SW480 (cell line): ENCODE results near the gene ACOXL.

ENCODE experiments used
- DNase-seq: peaks from one replicate; pipeline ENCODE4 v3.0.0-alpha.2; 2016; ENCODE audit warnings: low spot score

The ACOXL gene

DNA sequence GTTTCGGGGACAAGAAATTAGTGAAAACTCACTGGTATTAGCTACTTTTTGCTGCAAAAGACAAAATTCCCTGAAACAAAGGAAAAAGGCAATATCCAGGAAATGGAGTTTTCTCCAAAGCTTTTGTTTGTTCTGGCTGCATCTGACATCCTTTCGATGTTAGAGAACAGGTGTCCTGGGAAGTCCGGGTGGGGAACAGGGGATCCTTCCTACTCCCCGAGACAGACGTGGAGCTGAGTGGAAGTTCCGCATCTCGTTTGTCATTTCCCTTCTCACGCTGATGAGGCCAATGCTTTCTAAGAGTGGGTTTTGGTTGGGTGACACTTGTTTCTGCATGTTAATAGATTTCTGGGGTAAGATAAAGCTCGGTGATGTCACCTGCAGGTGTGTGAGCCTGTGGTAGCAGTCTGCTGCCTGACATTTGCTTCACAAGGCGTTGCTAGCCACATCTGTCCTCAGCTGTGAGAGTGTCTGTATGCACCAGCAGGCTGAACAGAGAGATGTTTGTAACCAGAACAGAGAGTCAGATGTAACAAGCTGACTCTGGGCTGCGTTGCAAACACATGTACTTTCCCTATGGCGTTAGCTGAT, 125.9 kb downstream of the ACOXL start:
- no peak for DNase-seq

DNA sequence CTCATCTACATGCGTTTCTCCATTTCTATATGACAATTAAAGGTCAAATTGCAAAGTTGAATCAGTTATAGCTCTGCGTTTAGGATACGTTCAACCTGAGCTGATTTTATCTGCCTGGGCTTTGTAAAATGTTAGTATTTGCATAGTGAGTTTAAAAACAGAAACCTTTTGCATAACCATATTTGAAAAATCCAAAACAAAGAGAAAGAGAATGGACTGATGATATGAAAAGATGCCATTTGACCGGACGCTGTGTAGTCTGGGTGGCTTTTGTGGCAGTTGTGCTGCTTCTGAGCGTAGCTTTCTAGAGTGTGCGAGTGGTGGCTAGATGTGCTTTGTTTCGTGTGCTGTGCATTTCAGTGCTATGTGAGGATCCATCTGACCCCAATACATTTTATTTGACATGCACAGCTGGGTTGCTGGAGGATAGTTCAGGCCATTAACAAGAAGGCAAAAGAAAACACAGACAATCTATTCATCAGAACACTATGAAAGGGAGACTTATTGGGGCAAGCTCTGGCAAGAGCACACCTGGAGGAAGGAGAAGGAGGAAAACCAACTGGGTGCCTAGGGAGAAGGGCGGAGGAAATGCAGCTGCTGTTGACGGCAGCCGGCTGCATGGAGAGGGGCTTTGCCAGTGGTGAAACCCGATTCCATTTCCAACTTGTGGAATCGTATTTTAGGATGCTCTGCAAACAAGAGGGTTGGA, 126.8 kb downstream of the ACOXL start:
- no peak for DNase-seq

DNA sequence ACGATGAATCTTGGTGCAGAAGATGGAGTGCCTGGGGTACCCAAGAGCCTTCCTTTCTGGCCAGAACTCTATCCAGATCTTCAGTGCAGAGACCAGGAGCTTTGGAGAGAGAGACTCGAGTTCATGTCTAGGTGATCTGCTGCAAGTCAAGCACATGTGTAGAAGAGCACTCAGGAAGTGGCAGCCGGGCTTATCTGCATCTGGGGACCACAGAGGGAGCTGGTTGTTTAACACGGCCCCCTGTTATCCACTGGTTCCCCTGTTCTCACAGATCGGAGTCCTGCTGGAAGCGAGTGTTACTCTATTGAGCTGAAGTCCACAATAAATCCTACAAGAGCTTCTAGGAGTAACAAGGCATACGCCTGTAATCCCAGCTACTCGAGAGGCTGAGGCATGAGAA, 128.3 kb downstream of the ACOXL start:
- DNase-seq: no peak

GRCh38 chr2:110861616-110862260, 129.4 kb downstream of the ACOXL start:
- no peak for DNase-seq

GRCh38 chr2:110863726-110864125, 131.4 kb downstream of the ACOXL start:
- no peak for DNase-seq

DNA sequence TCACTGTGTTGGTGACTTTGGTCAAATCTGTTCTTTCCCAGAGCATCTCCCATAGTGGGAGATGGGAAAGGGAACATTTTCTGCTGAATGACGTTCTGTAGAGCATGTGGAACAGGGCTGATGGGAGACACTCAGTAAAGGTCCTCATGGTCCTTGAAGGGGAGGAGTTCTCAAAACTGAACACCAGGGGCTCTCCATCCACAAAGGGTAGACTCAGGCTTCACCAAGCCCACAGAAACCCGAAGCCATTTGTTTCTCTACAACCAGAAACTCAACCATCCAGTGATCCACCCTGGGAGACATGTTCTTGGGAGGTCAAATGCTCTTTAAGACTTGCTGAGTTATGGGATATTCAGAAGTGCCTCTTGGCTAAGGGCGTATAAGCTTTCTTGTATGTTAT, 131.8 kb downstream of the ACOXL start:
- DNase-seq: no peak

- DNase-seq: no peak
Measured at GRCh38 chr2:110864731-110865130, 132.4 kb downstream of the ACOXL start.

GRCh38 chr2:110865188-110865587, 132.8 kb downstream of the ACOXL start:
- no peak for DNase-seq

DNA sequence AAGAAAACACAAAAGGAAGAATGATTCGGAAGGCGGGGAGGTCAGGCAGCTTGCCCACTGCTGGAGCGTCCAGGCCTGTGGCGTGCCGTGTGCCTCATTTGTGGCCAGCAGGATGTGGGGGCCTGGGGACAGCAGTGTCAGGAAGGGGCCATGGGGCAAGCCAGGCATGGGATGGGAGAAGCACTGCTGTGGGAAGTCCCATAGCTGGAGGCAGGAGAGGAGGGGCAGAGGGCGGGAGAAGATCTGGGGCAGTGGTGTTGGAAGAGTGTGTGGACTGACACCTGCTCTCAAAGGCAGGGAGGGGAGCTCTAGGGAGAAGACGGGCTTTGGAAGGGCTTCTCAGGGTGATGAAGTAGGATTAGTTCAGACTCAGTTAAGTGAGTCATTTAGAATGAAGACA, 133.7 kb downstream of the ACOXL start:
- DNase-seq: no peak

DNA sequence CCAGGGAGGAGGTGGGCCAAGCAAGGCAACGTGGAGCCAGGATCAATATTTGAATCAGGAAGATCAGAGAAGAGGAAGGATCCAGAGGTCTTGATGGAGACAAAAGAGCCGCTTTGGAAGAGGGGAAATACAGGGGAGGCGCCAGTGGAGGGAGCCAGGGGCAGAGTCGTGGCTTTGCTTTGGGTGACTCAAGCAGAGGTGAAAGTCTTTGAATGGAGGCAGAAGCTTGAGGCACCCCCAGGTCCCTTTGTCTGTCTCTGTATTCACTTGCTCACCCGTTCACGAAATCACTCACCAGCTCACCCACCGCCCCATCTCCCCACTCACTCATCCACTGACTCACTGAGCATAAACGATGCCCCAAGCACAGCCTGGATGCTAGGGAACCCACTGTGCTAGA, 134.1 kb downstream of the ACOXL start:
- DNase-seq: no peak

GRCh38 chr2:110867078-110867477, 134.7 kb downstream of the ACOXL start:
- no peak for DNase-seq

DNA sequence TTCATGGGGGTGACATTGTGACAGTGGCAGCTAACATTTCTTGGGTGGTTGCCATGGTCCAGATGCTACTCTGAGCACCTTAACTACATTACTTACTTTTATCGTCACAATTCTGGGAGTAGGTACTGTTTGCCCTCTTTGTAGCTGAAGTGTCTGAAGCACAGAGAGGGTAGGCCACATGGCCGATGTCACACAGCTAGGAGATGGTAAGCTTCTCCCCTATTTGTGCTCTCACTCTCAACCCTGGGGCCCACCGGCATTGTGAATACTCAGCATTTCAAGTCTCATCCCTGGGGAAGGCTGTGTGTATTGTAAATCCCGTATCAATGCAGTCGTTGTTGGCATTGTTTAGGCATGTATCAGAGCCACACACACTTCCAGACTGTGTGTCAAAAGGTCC, 136.6 kb downstream of the ACOXL start:
- no peak for DNase-seq

DNA sequence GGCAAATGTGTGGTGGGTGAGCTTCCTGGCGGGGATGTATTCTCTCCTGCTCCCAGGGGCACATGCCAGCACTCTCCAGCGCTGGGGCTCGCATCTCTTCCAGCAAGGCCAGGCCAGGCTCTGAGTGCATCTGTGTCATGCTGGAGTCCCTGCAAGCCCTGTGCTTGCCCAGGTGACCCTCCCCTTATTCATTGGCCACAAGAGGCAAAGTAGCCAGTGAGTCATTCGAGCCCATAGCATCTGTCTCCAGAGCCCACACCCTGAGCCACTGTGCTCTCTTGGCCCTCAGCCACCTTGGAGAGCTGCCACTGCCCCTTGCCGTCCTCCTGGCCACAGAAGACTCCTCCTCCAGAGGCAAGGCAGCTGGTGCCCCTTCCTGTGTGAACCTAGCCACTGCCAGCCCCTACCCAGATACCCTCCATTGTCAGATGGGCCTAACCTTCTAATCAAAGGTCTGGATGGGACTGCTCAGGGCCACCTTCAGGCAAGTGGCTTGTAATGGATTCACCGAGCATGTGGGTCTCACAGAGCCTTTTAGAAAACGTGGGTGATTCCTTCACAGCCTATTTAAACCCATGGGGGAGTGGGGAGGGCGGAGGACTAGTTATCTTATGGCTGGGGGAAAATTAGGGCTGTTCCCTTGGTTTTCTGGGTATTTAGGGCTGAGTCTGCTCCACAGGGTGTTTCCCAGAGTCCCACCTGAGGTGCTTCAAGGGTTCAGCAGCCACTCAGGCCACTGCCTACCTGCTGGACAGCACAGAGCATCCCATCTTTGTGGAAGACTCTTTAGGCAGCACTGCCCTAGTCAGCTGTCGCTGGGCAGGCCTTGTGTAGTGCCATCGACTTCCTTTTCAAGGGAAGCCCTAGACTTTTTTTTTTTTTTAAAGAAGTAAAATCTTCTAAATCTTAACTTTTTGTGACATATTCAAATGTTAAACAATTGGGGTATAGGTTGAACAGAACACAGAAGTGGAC, 137.4 kb downstream of the ACOXL start:
- peak; percentile 16 for DNase-seq

DNA sequence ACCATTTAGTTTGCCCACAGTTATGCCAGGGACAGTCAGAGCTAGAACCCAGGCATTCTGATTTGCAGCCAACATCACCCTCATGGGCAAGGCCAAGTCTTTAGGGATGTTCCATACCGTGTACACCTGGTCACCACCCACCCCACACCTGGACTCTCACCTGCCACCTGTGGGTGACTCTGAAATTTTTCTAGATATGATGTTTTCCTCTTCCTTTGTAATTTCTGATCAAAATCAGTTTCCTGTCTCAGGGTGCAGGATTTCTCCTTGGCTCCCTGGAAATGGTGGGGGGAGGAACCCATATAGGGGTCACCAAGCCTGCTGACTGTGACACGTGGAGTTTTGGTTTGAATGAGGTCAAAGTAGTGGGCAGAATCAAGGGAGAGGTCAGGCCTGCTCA, 138.2 kb downstream of the ACOXL start:
- DNase-seq: no peak

DNA sequence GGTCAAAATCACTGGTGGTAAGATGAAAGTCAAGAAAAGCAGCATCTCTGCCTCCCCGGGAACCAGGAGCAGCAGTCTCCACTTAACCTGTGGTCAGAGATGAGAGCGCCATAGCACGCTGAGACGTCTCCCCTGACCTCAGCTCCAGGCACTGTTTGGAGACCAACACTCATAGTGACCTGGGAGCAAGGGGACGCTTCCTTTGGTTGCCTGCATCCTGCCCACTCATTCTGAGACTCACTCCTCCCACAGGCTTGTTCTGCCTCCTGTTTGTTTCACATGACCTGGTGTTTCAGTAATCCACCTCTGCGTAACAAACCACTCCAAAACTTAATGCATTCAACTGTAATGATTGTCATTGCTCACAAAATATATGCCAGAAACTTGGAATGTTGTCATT, 139.3 kb downstream of the ACOXL start:
- DNase-seq: no peak

DNA sequence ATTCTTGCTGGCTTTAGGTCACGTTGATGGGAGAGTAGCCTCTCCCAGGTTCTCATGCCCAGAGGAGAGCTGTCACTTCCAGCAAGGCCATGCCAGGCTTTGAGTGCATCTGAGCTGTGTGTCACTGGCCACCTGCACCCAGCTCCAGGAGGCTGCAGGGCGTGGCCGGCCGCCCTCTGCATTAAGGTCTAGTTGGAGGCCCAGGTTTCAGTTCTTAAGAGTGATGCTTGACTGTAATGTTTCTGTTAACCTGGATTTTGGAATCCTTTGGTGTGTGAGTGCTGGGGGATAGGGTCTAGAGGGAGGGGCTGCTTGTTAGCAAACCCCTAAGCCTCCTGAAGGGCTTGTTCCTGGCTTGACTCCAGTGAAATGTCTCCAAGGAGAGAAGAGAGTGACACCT, 140.1 kb downstream of the ACOXL start:
- DNase-seq: no peak

GRCh38 chr2:110873056-110873502, 140.7 kb downstream of the ACOXL start:
- DNase-seq: no peak

DNA sequence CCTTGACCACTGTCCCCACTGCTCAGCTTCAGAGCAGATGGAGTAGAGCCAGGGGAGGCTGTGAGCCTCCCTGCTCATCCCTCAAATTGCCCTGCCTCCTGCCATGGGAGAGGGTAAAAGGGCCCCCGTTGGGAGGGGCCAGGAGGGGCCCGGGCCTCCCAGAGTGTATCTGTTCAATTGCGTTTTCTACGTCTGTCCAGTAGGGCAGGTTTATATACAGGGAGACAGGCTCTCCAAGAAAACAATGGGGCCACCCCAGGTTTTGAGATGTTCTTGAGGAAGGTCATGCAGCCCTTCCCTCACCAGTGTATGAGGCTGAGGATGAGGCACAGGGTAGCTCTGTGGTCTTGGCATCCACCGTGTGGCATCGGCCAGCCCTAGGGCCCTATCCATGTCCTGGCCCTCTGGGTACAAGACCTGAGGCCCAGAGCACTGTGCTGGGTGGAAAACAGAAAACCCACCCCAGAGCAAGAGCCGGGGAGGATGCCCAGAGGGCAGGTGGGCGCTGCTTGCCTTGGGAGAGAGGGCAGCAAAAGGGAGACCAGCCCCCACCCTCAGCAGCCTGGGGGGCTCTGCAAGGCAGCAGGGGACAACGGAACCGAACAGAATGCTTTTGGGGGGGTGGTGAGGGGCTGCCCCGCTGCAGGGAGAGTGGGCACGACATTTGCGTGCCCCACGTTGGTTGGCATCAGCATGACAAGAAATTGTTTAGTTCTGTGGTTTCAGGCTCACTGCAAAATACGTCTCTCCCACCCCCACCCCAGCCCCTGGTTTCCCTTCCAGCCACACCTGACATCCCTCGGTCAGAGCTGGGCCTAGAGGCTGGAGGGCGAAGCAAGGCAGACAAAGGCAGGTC, 141.5 kb downstream of the ACOXL start:
- no peak for DNase-seq

DNA sequence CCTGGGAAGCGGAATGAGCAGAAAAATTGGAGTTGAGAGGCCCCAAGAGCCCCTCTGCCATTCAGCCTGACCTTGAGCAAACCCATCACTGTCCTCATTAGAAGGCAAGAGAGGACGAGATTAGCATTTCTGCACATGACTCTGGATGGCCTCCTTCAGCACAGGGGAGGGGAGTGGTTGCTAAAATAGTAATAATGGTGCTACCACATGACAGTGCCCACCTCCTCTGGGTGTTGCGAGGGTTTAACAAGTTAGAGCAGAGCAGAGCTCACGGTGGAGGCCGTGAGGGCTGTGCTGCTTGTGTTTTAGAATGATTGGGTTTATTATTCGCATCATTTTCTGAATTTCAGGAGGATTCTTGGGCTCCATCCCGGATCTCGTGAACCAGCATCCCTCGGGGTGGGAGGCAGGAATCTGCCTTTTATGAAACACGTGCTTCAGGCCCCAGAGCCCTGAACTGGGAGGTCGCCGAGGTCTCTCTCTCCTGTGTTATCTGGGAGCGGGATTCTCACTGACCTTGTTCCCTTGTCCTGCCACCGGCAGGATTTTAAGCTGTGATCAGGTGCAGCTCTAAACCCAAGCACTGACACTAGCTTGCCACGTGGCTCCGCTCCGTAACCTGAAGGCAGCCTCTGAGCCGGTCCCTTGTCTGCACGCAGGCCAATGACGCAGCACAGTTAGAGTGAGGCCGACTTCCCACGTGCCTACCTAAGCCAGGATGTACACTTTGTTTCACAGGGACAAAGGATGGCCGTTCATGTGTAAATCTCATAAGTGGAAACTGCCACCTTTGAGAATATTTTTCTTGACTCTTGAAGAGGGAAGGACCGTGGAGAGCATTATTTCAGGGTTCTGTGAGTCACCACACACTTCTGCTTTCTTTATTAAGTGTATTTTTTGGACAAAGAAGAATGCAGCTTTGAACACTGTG, 142.3 kb downstream of the ACOXL start:
- no peak for DNase-seq

DNA sequence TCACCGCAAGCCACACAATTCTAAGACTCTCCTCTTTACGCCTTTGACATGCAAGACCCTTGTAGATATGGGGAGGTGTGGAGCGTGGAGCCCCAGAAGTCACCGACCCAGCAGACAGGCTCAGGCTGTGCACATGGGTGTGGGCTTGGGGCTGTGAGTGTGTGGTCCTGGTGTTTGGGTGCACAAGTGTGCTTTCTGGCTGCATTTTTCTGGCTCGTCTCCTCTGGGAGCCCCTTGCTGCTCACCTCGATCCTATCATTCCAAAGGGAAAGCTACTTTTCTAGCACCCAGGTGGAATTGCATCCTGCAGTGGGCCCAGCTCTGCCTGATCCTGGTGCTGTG, 143.0 kb downstream of the ACOXL start:
- no peak for DNase-seq
